Measurements from ENCODE around the gene INSYN1.

DNA sequence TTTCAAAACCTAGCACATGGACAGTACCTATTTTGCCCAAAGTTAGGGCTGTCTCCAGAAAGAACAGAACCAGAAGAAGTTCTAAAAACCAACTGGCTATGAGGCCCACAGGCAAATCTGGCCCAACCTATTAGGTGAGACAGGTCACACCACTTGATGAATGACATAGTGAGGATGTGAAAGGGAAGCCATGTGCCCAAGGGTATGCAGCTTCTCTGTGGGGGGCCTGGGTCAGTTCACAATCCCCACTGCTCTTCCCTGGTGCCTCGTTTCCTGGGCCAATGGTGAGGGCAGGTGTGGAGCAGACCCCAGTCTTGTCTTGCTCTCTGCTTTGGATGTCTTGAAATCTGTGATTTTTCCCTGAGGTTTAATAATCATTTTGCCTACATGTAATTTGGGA is 8.9 kb downstream of the INSYN1 start:
- TF ChIP-seq EZH2 (IDR thresholded peaks at IDR 0.05; ENCODE audit: insufficient read depth, poor library complexity, severe bottlenecking) (no peak), EZH2phosphoT487 (IDR thresholded peaks at IDR 0.05; ENCODE audit: insufficient read depth, low read depth) (no peak)
